H54 (cell line): Measurements from ENCODE around the gene POLD1.
"Not testable (repeated sequence)": the region's sequence is repeated elsewhere in the genome, so short reads cannot be mapped to it uniquely, and the experiment has no call there.

Source experiments
- DNase-seq: peaks from one replicate; pipeline ENCODE4 v3.0.0; 2011; ENCODE audit warnings: low spot score, mixed read lengths; ENCODE audit not compliant: insufficient read length
- FAIRE-seq: peaks from 3 replicates; lab custom pipeline; 2011; peaks lifted over from hg19 to GRCh38; lab: Jason Lieb, UNC
- POLR2A ChIP-seq: IDR thresholded peaks from 2 replicates; pipeline ENCODE4 v1.6.1; 2011; ENCODE audit warnings: low read depth, mild to moderate bottlenecking, low read length

Gene POLD1

DNA sequence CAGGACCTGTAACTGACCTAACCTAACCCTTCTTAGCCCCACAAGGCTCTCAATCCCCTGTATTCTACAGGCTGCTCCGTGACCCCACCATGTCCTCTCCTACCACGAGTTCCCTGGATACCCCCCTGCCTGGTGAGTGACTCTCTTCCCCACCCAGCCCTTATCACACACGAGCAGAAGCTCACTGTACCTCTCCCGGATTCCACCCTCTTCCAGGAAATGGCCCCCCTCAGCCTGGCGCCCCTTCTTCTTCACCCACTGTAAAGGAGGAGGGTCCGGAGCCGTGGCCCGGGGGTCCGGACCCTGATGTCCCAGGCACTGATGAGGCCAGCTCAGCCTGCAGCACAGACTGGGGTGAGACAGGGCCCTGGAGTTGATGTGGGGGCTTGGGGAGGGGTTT lies 6.6 kb upstream of the POLD1 start:
- FAIRE-seq (no peak), DNase-seq (no peak)
- no peak for TF ChIP-seq POLR2A

- FAIRE-seq (no peak), DNase-seq (no peak)
- TF ChIP-seq POLR2A: no peak
These were observed 5.8 kb upstream of the POLD1 start for GRCh38 chr19:50378169-50378862.

DNA sequence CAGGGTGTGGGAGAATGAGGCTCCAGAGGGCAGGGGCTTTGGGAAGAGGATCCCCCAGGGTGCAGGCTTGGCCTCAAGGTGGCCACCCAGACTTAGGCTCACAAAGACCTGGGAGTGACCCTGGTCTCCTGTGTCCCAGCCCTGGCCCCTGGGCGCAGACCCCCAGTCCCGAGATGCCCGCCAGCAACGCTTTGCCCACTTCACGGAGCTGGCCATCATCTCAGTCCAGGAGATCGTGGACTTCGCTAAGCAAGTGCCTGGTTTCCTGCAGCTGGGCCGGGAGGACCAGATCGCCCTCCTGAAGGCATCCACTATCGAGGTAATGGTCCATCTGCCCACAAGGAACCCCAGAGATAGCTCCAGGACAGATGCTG lies 5.3 kb upstream of the POLD1 start:
- no peak for TF ChIP-seq POLR2A
- no peak for DNase-seq
- FAIRE-seq: no peak

GRCh38 chr19:50379602-50380001 lies 4.5 kb upstream of the POLD1 start:
- TF ChIP-seq POLR2A: no peak
- no peak for DNase-seq
- FAIRE-seq: no peak

- TF ChIP-seq POLR2A: no peak
- DNase-seq: no peak
- FAIRE-seq: no peak
These were observed 4.0 kb upstream of the POLD1 start for GRCh38 chr19:50380137-50380536.

DNA sequence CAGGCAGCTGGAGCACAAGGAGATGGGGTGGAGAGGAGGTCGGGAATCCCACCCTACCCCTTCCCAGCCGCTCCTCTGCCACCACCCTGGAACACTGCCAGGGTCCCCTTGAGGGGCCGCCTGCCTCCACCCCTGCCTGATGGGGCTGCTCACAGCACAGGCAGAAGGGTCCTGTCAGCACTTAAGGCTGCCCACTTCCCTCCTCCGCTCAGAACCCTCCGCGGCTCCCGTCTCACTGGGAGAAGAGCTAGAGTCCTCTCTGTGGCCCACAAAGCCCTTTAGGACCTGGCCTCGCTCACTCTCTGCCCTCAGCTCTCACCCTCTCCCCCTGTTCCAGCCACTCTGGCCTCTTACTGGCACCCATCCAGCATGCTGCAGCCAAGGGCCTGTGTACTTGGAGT lies 3.4 kb upstream of the POLD1 start:
- no peak for TF ChIP-seq POLR2A
- no peak for FAIRE-seq
- no peak for DNase-seq

DNA sequence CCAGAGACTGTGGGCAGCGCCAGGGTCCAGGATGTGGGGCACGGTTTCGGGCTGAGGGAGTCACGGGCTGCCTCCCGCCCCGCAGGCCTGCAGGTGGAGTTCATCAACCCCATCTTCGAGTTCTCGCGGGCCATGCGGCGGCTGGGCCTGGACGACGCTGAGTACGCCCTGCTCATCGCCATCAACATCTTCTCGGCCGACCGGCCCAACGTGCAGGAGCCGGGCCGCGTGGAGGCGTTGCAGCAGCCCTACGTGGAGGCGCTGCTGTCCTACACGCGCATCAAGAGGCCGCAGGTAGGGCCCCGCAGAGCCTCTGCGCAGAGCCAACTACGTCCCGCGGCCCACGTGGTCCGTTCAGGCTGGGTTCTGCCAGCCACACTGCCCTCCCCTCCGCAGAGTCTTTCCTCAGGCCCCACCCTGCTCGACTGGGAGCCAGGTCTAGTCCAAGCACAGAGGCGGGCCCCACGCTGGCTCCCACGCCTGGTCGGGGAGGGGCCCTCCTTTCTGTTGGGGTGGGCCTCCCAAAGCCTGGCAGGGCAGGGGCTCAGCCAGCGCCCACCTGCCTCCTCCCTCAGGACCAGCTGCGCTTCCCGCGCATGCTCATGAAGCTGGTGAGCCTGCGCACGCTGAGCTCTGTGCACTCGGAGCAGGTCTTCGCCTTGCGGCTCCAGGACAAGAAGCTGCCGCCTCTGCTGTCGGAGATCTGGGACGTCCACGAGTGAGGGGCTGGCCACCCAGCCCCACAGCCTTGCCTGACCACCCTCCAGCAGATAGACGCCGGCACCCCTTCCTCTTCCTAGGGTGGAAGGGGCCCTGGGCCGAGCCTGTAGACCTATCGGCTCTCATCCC lies 2.0 kb upstream of the POLD1 start:
- DNase-seq: no peak
- no peak for TF ChIP-seq POLR2A
- FAIRE-seq: no peak

DNA sequence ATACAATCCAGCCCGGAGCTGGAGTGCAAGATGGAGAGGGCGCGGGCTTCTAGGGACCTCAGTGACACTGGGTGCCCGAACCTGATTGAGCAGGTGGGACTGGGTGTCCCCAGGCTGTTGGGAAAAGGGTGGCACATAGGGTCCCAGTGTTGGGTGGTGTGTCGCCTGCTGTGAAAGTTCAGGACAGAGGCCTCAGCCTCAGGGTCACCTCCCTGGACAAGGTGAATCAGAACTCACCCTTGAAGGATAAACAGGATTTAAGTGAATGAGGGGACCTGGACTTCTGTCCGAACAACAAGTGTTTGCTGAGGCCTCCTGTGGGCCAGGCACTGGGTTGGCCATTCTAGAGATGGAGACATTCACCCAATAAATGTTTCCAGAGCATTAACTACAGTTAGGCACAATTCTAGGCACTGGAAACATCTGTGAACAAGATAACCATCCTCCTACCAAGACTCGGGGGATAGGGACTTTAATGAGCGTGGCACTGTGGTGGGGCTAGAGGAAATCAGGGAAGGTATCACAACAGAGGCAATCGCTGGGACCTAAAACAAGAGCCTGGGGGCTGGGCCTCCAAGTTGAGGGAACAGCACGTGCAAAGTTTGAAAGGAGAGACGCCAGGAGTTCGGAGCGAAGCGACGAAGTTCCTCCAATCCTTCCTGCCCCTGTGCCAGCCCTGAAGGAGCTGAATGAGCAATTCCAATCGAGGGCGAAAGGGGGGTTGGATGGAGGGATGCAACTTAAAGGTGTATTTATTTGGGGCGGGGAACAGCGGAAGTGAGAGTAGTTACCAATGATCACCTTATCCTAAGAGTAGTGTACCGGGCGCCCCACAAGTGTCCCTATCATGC lies 921 bp upstream of the POLD1 start:
- no peak for FAIRE-seq
- no peak for DNase-seq
- TF ChIP-seq POLR2A: no peak

DNA sequence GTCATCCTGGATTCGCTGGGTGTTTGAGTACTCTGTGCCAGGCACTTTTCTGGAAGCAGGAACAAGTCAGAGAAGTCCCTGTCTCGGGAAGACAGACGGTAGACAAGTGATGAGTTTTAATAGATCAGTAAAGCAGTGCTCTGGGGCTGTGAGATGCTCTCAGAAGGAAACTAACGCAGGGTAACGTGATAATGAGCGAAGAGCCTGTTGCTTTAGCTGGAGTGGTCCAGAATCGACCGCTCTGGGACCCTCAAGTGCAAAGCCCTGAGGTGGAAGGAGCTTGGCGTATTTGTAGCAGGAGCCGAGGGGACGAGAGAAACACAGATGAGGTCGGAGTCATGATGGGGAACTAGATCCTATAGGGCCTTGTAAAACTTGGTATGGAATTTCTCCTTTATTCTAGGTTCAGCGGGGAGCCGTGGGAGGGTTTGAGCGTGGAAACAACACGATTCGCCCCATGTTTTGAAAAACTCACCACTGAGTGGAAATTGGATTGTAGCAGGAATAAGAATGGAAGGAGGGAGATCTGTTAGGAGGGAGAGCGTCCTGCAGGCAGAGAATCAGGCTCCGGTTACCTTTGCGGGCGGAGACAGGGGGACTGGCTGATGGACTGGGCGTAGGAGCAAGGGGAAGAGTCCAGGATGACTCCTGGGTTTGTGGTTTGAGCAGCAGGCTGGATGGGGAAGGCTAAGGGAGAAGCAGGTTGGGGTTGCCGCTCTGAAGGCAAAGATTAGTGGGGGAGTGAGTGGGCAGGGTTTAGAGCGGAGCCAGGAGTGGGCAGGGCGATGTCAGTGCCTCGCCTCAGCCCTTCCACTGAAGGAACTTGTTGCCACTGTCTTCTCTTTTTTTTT lies 763 bp downstream of the POLD1 start:
- FAIRE-seq (no peak), DNase-seq (no peak)
- TF ChIP-seq POLR2A: no peak

GRCh38 chr19:50387176-50387867 lies 3.2 kb downstream of the POLD1 start:
- FAIRE-seq (no peak), DNase-seq (no peak)
- TF ChIP-seq POLR2A: no peak

GRCh38 chr19:50387868-50388245 lies 3.7 kb downstream of the POLD1 start:
- FAIRE-seq (no peak), DNase-seq (no peak)
- TF ChIP-seq POLR2A: no peak

DNA sequence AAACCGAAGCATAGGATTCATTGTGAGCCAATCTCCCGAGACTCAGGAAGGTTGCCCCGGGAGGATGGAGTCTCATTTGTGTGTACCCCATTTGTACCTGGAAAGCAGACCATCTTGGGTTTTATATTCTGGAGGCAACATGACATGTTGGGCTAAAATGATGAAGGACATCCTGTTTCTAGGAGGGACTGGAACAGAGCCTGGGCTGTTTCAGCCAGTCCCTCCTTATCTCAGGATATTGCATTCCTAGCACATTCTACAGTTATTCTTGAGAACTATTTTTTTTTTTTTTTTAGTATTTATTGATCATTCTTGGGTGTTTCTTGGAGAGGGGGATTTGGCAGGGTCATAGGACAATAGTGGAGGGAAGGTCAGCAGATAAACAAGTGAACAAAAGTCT lies 6.1 kb downstream of the POLD1 start:
- DNase-seq, FAIRE-seq: not testable (repeated sequence)

DNA sequence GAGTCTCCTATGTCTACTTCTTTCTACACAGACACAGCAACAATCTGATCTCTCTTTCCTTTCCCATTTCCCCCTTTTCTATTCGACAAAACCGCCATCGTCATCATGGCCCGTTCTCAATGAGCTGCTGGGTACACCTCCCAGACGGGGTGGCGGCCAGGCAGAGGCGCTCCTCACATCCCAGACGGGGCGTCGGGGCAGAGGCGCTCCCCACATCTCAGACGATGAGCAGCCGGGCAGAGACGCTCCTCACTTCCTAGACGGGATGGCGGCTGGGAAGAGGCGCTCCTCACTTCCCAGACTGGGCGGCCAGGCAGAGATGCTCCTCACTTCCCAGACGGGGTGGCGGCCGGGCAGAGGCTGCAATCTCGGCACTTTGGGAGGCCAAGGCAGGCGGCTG lies 6.8 kb downstream of the POLD1 start:
- FAIRE-seq, DNase-seq: not testable (repeated sequence)
